ENCODE measurements around the gene ZFAND6. TPM values are rescaled to one million over a fixed set of nuclear protein-coding genes. Genes with fewer than 3 reads are reported as not detected.

Gene ZFAND6
- total RNA-seq, 3 donors from 2014 or later (not counting 1 experiment from before 2014, with no cell fraction given): 145 to 150 (median 148) TPM

GRCh38 chr15:80141916-80142598, 82.6 kb downstream of the ZFAND6 start:
- ATAC-seq (no peak), DNase-seq (no peak)
- no peaks in the 10 kb centered on the region for H3K9me3 Mint-ChIP-seq
- no peaks in the 10 kb centered on the region for H3K36me3 Mint-ChIP-seq
- intact Hi-C loops (cut with micrococcal nuclease): no loop called here
- Histone ChIP-seq H3K36me3 (ENCODE audit: control insufficient read depth, insufficient read depth, low read length) (peaks cover 5% of the 10 kb centered on the region), H3K4me3 (ENCODE audit: low read length) (no peak overlapping the region), H3K27me3 (ENCODE audit: control insufficient read depth, insufficient read depth, low read length) (no peaks in the 10 kb centered on the region), H3K4me1 (ENCODE audit: control insufficient read depth, insufficient read depth, low read length) (no peaks in the 10 kb centered on the region), H3K9me3 (ENCODE audit: control insufficient read depth, insufficient read depth, low read length) (no peaks in the 10 kb centered on the region), H3K27ac (ENCODE audit: low read length) (no peak overlapping the region)
- no peak overlapping the region for H3K4me3 Mint-ChIP-seq
- H3K4me1 Mint-ChIP-seq: no peaks in the 10 kb centered on the region
- 98% methylated on average over 5 of the region's 5 CpGs for WGBS (ENCODE audit: insufficient coverage)
- TF ChIP-seq, protein P1, sequence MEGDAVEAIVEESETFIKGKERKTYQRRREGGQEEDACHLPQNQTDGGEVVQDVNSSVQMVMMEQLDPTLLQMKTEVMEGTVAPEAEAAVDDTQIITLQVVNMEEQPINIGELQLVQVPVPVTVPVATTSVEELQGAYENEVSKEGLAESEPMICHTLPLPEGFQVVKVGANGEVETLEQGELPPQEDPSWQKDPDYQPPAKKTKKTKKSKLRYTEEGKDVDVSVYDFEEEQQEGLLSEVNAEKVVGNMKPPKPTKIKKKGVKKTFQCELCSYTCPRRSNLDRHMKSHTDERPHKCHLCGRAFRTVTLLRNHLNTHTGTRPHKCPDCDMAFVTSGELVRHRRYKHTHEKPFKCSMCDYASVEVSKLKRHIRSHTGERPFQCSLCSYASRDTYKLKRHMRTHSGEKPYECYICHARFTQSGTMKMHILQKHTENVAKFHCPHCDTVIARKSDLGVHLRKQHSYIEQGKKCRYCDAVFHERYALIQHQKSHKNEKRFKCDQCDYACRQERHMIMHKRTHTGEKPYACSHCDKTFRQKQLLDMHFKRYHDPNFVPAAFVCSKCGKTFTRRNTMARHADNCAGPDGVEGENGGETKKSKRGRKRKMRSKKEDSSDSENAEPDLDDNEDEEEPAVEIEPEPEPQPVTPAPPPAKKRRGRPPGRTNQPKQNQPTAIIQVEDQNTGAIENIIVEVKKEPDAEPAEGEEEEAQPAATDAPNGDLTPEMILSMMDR (IDR thresholded peaks at IDR 0.05): no peak
- H3K27ac Mint-ChIP-seq: no peak overlapping the region
- H3K27me3 Mint-ChIP-seq (ENCODE audit: low read depth in 2 of 2): peaks cover 0 to 2% of the 10 kb centered on the region in 2 donors

DNA sequence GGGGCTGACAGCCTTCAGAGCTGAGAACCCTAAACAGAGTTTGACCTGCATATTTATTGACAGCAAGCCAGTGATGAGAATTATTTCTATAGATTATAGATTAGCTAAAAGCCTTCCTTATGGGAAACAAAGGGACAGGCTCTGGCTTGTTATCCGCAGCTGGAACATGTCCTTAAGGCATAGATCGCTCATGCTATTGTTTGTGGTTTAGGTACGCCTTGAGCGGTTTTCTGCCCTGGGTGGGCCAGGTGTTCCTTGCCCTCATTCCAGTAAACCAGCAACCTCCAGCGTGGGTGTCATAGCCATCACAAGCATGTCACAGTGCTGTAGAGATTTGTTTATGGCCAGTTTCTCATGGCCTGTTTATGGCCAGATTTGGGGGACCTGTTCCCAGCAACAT, 83.2 kb downstream of the ZFAND6 start:
- Histone ChIP-seq H3K36me3 (ENCODE audit: control insufficient read depth, insufficient read depth, low read length) (no peaks in the 10 kb centered on the region), H3K4me3 (ENCODE audit: low read length) (no peak overlapping the region), H3K27ac (ENCODE audit: low read length) (no peak overlapping the region), H3K4me1 (ENCODE audit: control insufficient read depth, insufficient read depth, low read length) (no peaks in the 10 kb centered on the region), H3K27me3 (ENCODE audit: control insufficient read depth, insufficient read depth, low read length) (no peaks in the 10 kb centered on the region), H3K9me3 (ENCODE audit: control insufficient read depth, insufficient read depth, low read length) (no peaks in the 10 kb centered on the region)
- Mint-ChIP-seq H3K27ac (no peak overlapping the region), H3K4me3 (no peak overlapping the region), H3K36me3 (no peaks in the 10 kb centered on the region), H3K27me3 (ENCODE audit: low read depth in 2 of 2) (peaks cover 0 to 2% of the 10 kb centered on the region in 2 donors), H3K9me3 (no peaks in the 10 kb centered on the region), H3K4me1 (no peaks in the 10 kb centered on the region)
- TF ChIP-seq, protein P1 (IDR thresholded peaks at IDR 0.05): no peak
- DNase-seq (no peak), ATAC-seq (no peak)
- WGBS (ENCODE audit: insufficient coverage): 90% methylated on average over 5 of the region's 5 CpGs
- intact Hi-C loops (cut with micrococcal nuclease): no loop called here

DNA sequence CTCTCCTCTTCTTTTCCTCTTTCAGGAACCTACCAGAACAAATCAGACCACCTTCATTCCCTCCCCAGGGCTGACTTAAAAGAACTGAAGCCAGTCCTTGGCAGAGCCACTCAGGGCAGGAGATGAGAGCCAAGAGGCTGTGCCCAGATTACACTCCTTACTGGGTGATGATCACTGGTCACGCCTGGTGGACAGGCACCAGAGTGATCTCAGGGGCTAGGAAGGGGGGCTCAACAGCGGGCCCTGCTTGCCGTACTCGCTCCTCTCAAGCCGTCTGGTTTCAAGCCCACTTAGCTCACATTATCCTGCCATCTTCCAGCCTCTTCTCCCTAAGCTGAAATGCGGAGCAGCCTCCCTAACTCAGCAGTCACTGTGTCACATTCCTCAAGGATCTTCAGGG, 91.7 kb downstream of the ZFAND6 start:
- WGBS (ENCODE audit: insufficient coverage): 96% methylated on average over 6 of the region's 6 CpGs
- Mint-ChIP-seq H3K4me1 (peaks cover 21 to 25% of the 10 kb centered on the region in 2 donors), H3K9me3 (no peaks in the 10 kb centered on the region), H3K4me3 (peak overlapping the region; percentile 87), H3K27ac (peak overlapping the region in 1 of 2 donors; percentile 81), H3K36me3 (no peaks in the 10 kb centered on the region), H3K27me3 (ENCODE audit: low read depth in 2 of 2) (no peaks in the 10 kb centered on the region)
- H3K4me1 ChIP-seq (ENCODE audit: control insufficient read depth, insufficient read depth, low read length): peaks cover 29% of the 10 kb centered on the region
- H3K27ac ChIP-seq (ENCODE audit: low read length): no peak overlapping the region
- no peaks in the 10 kb centered on the region for H3K9me3 ChIP-seq (ENCODE audit: control insufficient read depth, insufficient read depth, low read length)
- ATAC-seq: no peak
- intact Hi-C loops (cut with micrococcal nuclease): no loop called here
- no peak overlapping the region for H3K4me3 ChIP-seq (ENCODE audit: low read length)
- DNase-seq: no peak
- H3K27me3 ChIP-seq (ENCODE audit: control insufficient read depth, insufficient read depth, low read length): no peaks in the 10 kb centered on the region
- TF ChIP-seq, protein P1 (IDR thresholded peaks at IDR 0.05): no peak
- no peaks in the 10 kb centered on the region for H3K36me3 ChIP-seq (ENCODE audit: control insufficient read depth, insufficient read depth, low read length)

GRCh38 chr15:80151576-80151975, 92.1 kb downstream of the ZFAND6 start:
- Histone ChIP-seq H3K4me3 (ENCODE audit: low read length) (no peak overlapping the region), H3K9me3 (ENCODE audit: control insufficient read depth, insufficient read depth, low read length) (no peaks in the 10 kb centered on the region), H3K27me3 (ENCODE audit: control insufficient read depth, insufficient read depth, low read length) (no peaks in the 10 kb centered on the region), H3K27ac (ENCODE audit: low read length) (peak overlapping the region; percentile 65), H3K36me3 (ENCODE audit: control insufficient read depth, insufficient read depth, low read length) (no peaks in the 10 kb centered on the region), H3K4me1 (ENCODE audit: control insufficient read depth, insufficient read depth, low read length) (peaks cover 29% of the 10 kb centered on the region)
- Mint-ChIP-seq H3K4me3 (peak overlapping the region; percentile 87), H3K27me3 (ENCODE audit: low read depth in 2 of 2) (no peaks in the 10 kb centered on the region), H3K27ac (peak overlapping the region; percentile 3 to 81), H3K36me3 (no peaks in the 10 kb centered on the region), H3K4me1 (peaks cover 21 to 25% of the 10 kb centered on the region in 2 donors), H3K9me3 (no peaks in the 10 kb centered on the region)
- TF ChIP-seq, protein P1 (IDR thresholded peaks at IDR 0.05): no peak
- intact Hi-C loops (cut with micrococcal nuclease): no loop called here
- WGBS (ENCODE audit: insufficient coverage): 98% methylated on average over 3 of the region's 3 CpGs
- no peak for ATAC-seq
- DNase-seq: no peak
